ENCODE results near the gene LHFPL6. TPM values are rescaled to one million over a fixed set of nuclear protein-coding genes. Genes with fewer than 3 reads are reported as not detected.

LHFPL6 gene
- total RNA-seq, 2 donors from 2014 or later: 0.53 to 2.8 TPM

GRCh38 chr13:39444866-39445265, 158.1 kb downstream of the LHFPL6 start:
- Mint-ChIP-seq H3K27ac (no peak overlapping the region), H3K4me1 (no peaks in the 10 kb centered on the region), H3K4me3 (no peak overlapping the region), H3K9me3 (peaks cover 11% of the 10 kb centered on the region), H3K36me3 (ENCODE audit: low read depth) (no peaks in the 10 kb centered on the region), H3K27me3 (ENCODE audit: insufficient read depth) (peaks cover 1% of the 10 kb centered on the region)
- Histone ChIP-seq H3K4me1 (ENCODE audit: control insufficient read depth, insufficient read depth, low read length) (no peaks in the 10 kb centered on the region), H3K9ac (ENCODE audit: extremely low read depth, low read length, poor library complexity, severe bottlenecking) (no peak overlapping the region), H3K9me3 (ENCODE audit: control insufficient read depth, low read length) (no peaks in the 10 kb centered on the region), H3K4me3 (ENCODE audit: low read length) (no peak overlapping the region), H3K27me3 (ENCODE audit: control insufficient read depth, insufficient read depth, low read length, poor library complexity, severe bottlenecking) (no peaks in the 10 kb centered on the region), H3K36me3 (ENCODE audit: control insufficient read depth, insufficient read depth, low read length) (no peaks in the 10 kb centered on the region), H3K27ac (ENCODE audit: low read depth, low read length) (no peak overlapping the region)
- 92 to 96% methylated on average over 2 of the region's 2 CpGs for WGBS, 2 experiments (ENCODE audit: insufficient coverage in 1 of 2, insufficient read length in 1 of 2)
- DNase-seq: no peak
- no peak for TF ChIP-seq CTCF (conservative IDR thresholded peaks at IDR 0.05)

GRCh38 chr13:39433651-39434050, 169.3 kb downstream of the LHFPL6 start:
- no peaks in the 10 kb centered on the region for H3K27me3 ChIP-seq (ENCODE audit: control insufficient read depth, insufficient read depth, low read length, poor library complexity, severe bottlenecking)
- no peaks in the 10 kb centered on the region for H3K36me3 ChIP-seq (ENCODE audit: control insufficient read depth, insufficient read depth, low read length)
- no peak overlapping the region for H3K9ac ChIP-seq (ENCODE audit: extremely low read depth, low read length, poor library complexity, severe bottlenecking)
- no peaks in the 10 kb centered on the region for H3K4me1 ChIP-seq (ENCODE audit: control insufficient read depth, insufficient read depth, low read length)
- Mint-ChIP-seq H3K9me3 (peaks cover 40% of the 10 kb centered on the region), H3K36me3 (ENCODE audit: low read depth) (no peaks in the 10 kb centered on the region), H3K4me1 (peaks cover 9% of the 10 kb centered on the region), H3K4me3 (no peak overlapping the region), H3K27me3 (ENCODE audit: insufficient read depth) (peaks cover 3% of the 10 kb centered on the region), H3K27ac (no peak overlapping the region)
- H3K27ac ChIP-seq (ENCODE audit: low read depth, low read length): no peak overlapping the region
- TF ChIP-seq CTCF (conservative IDR thresholded peaks at IDR 0.05): no peak
- peaks cover 27% of the 10 kb centered on the region for H3K9me3 ChIP-seq (ENCODE audit: control insufficient read depth, low read length)
- WGBS, 2 experiments (ENCODE audit: insufficient coverage in 1 of 2, insufficient read length in 1 of 2): 88 to 91% methylated on average over 1 of the region's 1 CpG
- no peak overlapping the region for H3K4me3 ChIP-seq (ENCODE audit: low read length)
- no peak for DNase-seq

- Histone ChIP-seq H3K27me3 (ENCODE audit: control insufficient read depth, insufficient read depth, low read length, poor library complexity, severe bottlenecking) (no peaks in the 10 kb centered on the region), H3K4me3 (ENCODE audit: low read length) (no peak overlapping the region), H3K9ac (ENCODE audit: extremely low read depth, low read length, poor library complexity, severe bottlenecking) (no peak overlapping the region), H3K4me1 (ENCODE audit: control insufficient read depth, insufficient read depth, low read length) (no peaks in the 10 kb centered on the region), H3K36me3 (ENCODE audit: control insufficient read depth, insufficient read depth, low read length) (no peaks in the 10 kb centered on the region), H3K9me3 (ENCODE audit: control insufficient read depth, low read length) (peaks cover 19% of the 10 kb centered on the region), H3K27ac (ENCODE audit: low read depth, low read length) (peak overlapping the region; percentile 13)
- no peak overlapping the region for H3K27ac Mint-ChIP-seq
- WGBS, 2 experiments (ENCODE audit: insufficient coverage in 1 of 2, insufficient read length in 1 of 2): 74 to 86% methylated on average over 1 of the region's 1 CpG
- H3K4me1 Mint-ChIP-seq: peaks cover 9% of the 10 kb centered on the region
- no peak overlapping the region for H3K4me3 Mint-ChIP-seq
- H3K36me3 Mint-ChIP-seq (ENCODE audit: low read depth): no peaks in the 10 kb centered on the region
- peaks cover 31% of the 10 kb centered on the region for H3K9me3 Mint-ChIP-seq
- peaks cover 3% of the 10 kb centered on the region for H3K27me3 Mint-ChIP-seq (ENCODE audit: insufficient read depth)
- TF ChIP-seq CTCF (conservative IDR thresholded peaks at IDR 0.05): no peak
- DNase-seq: no peak
Measured at GRCh38 chr13:39432196-39432595, 170.8 kb downstream of the LHFPL6 start.
